OCI-LY7 (cell line): ENCODE measurements around the gene GRHL1. TPM values are rescaled to one million over a fixed set of nuclear protein-coding genes. Genes with fewer than 3 reads are reported as not detected.

Experiments
- BruUV-seq: library from RNA; stranded (reverse); fragments of 400-500 nt; replicated peaks from 2 replicates; lab custom pipeline; 2021; lab: Mats Ljungman, UMichigan
- CTCF ChIA-PET: fragments of 300-600 bp; sonication (Branson Sonifier 250); formaldehyde crosslinking; loops from one replicate; lab custom pipeline; 2022; ENCODE audit warnings: antibody characterized with exemption; ENCODE audit not compliant: unreplicated experiment; lab: Charles Lee
- POLR2A ChIA-PET: fragments of 300-600 bp; sonication (Branson Sonifier 250); formaldehyde crosslinking; loops from one replicate; lab custom pipeline; 2022; ENCODE audit warnings: antibody characterized with exemption; lab: Charles Lee
- DNase-seq: peaks from one replicate; pipeline ENCODE4 v3.0.0-alpha.2; 2015; ENCODE audit warnings: low spot score
- H2AFZ ChIP-seq: fragments of 200-600 bp; sonication (generic), shearing (Covaris generic); 2 replicates; pipeline ENCODE4 v1.6.1; 2014; ENCODE audit warnings: mild to moderate bottlenecking, antibody characterized with exemption, low read length, moderate library complexity
- H3K27ac ChIP-seq: fragments of 200-600 bp; sonication (generic); 2 replicates; pipeline ENCODE4 v1.5.1; 2014; ENCODE audit warnings: mixed run types, low read depth, mild to moderate bottlenecking, moderate library complexity, low read length, inconsistent platforms; ENCODE audit not compliant: poor library complexity, severe bottlenecking
- H3K36me3 ChIP-seq: fragments of 200-600 bp; sonication (generic); 2 replicates; pipeline ENCODE4 v1.6.1; 2014; ENCODE audit warnings: mild to moderate bottlenecking, antibody characterized with exemption, low read length, moderate library complexity, mixed read lengths; ENCODE audit not compliant: insufficient read depth
- H3K4me1 ChIP-seq: fragments of 200-600 bp; sonication (generic); 2 replicates; pipeline ENCODE4 v1.5.1; 2014; ENCODE audit warnings: mild to moderate bottlenecking, low read length; ENCODE audit not compliant: insufficient read depth, poor library complexity, severe bottlenecking
- H3K4me2 ChIP-seq: fragments of 200-600 bp; sonication (generic); 2 replicates; pipeline ENCODE4 v1.6.1; 2014; ENCODE audit warnings: mild to moderate bottlenecking, low read length
- H3K4me3 ChIP-seq: fragments of 200-600 bp; sonication (generic); 2 replicates; pipeline ENCODE4 v1.5.1; 2014; ENCODE audit warnings: mild to moderate bottlenecking, low read depth, low read length; ENCODE audit not compliant: poor library complexity, severe bottlenecking
- H3K79me2 ChIP-seq: fragments of 200-600 bp; sonication (generic); 2 replicates; pipeline ENCODE4 v1.6.1; 2016; ENCODE audit warnings: low read depth, mild to moderate bottlenecking, low read length, moderate library complexity, mixed read lengths; ENCODE audit not compliant: insufficient read depth
- H3K9me2 ChIP-seq: fragments of 200-600 bp; sonication (generic); 2 replicates; pipeline ENCODE4 v1.6.1; 2016; ENCODE audit warnings: mild to moderate bottlenecking, low read length, mixed read lengths; ENCODE audit not compliant: insufficient read depth
- H3K9me3 ChIP-seq: fragments of 200-600 bp; sonication (generic); 2 replicates; pipeline ENCODE4 v1.6.1; 2014; ENCODE audit warnings: mild to moderate bottlenecking, mixed run types, low read length, mixed read lengths
- H4K20me1 ChIP-seq: fragments of 200-600 bp; sonication (generic); 2 replicates; pipeline ENCODE4 v1.6.1; 2014; ENCODE audit warnings: mild to moderate bottlenecking, antibody characterized with exemption, low read length, moderate library complexity, mixed read lengths; ENCODE audit not compliant: insufficient read depth
- CTCF ChIP-seq: fragments of 200-600 bp; sonication (generic); conservative IDR thresholded peaks from 2 replicates; pipeline ENCODE4 v1.5.1; 2014; ENCODE audit warnings: mild to moderate bottlenecking, antibody characterized with exemption, low read length, moderate library complexity, mixed read lengths
- EZH2phosphoT487 ChIP-seq: fragments of 200-600 bp; sonication (generic); IDR thresholded peaks from 2 replicates; pipeline ENCODE4 v1.6.1; 2018; ENCODE audit warnings: low read depth, borderline replicate concordance, mild to moderate bottlenecking, mixed run types, antibody characterized with exemption, low read length, moderate library complexity, mixed read lengths
- intact Hi-C: fragments of 100-400 bp; cut with micrococcal nuclease; formaldehyde crosslinking; loops from one replicate; pipeline ENCODE4 v1.10.0; 2022; ENCODE audit not compliant: unreplicated experiment
- total RNA-seq, 2 experiments: library from RNA; depleted of rRNA in 1 of 2; stranded (reverse); fragments of >200 nt in 1 of 2; shearing (Covaris generic) in 1 of 2; gene quantifications; 2 replicates each; pipeline ENCODE4 v1.2.3, GENCODE V29; 2014 to 2022

Gene GRHL1
- total RNA-seq, 2 experiments from 2014 or later = 0.19 to 2.5 TPM

- BruUV-seq = no TSS peak
- Histone ChIP-seq H3K9me3 (no peaks in the 10 kb centered on the region), H3K4me2 (no peak overlapping the region), H3K27ac (no peak overlapping the region), H3K4me3 (no peak overlapping the region), H3K4me1 (no peaks in the 10 kb centered on the region), H3K79me2 (no peaks in the 10 kb centered on the region; the same call in 1 of the 2 replicates), H4K20me1 (no peaks in the 10 kb centered on the region; the same call in 1 of the 2 replicates), H3K36me3 (peaks cover 36% of the 10 kb centered on the region), H3K9me2 (no peaks in the 10 kb centered on the region), H2AFZ (no peak overlapping the region)
- ChIA-PET POLR2A (no interaction called here), CTCF (no interaction called here)
- intact Hi-C loops = no loop called here
- no peak for TF ChIP-seq CTCF
- DNase-seq = no peak
Observed at GRCh38 chr2:9907402-9907801, 44.1 kb upstream of the GRHL1 start.

- H3K9me2 ChIP-seq = no peaks in the 10 kb centered on the region
- ChIA-PET POLR2A (no interaction called here), CTCF (no interaction called here)
- no peak overlapping the region for H2AFZ ChIP-seq
- TF ChIP-seq CTCF (no peak), EZH2phosphoT487 (no peak)
- peaks cover 48% of the 10 kb centered on the region for H3K36me3 ChIP-seq
- H3K4me3 ChIP-seq = no peak overlapping the region
- H3K4me1 ChIP-seq = no peaks in the 10 kb centered on the region
- H3K9me3 ChIP-seq = no peaks in the 10 kb centered on the region
- no TSS peak for BruUV-seq
- H3K27ac ChIP-seq = no peak overlapping the region
- no peak for DNase-seq
- no peaks in the 10 kb centered on the region; the same call in 1 of the 2 replicates for H4K20me1 ChIP-seq
- no peak overlapping the region for H3K4me2 ChIP-seq
- no peaks in the 10 kb centered on the region; the same call in 1 of the 2 replicates for H3K79me2 ChIP-seq
- intact Hi-C loops = no loop called here
Observed at GRCh38 chr2:9908639-9909038, 42.9 kb upstream of the GRHL1 start.

- POLR2A ChIA-PET = no interaction called here
- Histone ChIP-seq H2AFZ (no peak overlapping the region), H3K9me3 (no peaks in the 10 kb centered on the region)
Observed at GRCh38 chr2:9909106-9909505, 42.4 kb upstream of the GRHL1 start.

More at GRCh38 chr2:9909106-9909505, 42.4 kb upstream of the GRHL1 start:
- intact Hi-C loops = no loop called here
- no peaks in the 10 kb centered on the region; the same call in 1 of the 2 replicates for H3K79me2 ChIP-seq
- H3K4me3 ChIP-seq = no peak overlapping the region
- no TSS peak for BruUV-seq
- no peaks in the 10 kb centered on the region; the same call in 1 of the 2 replicates for H4K20me1 ChIP-seq
- no peak for TF ChIP-seq CTCF
- TF ChIP-seq EZH2phosphoT487 = no peak
- H3K4me2 ChIP-seq = no peak overlapping the region
- no peak overlapping the region for H3K27ac ChIP-seq
- no peaks in the 10 kb centered on the region for H3K9me2 ChIP-seq
- peaks cover 53% of the 10 kb centered on the region for H3K36me3 ChIP-seq
- no peaks in the 10 kb centered on the region for H3K4me1 ChIP-seq
- DNase-seq = no peak
- CTCF ChIA-PET = no interaction called here
